ENCODE measurements around the gene AMPD1. TPM values are rescaled to one million over a fixed set of nuclear protein-coding genes. Genes with fewer than 3 reads are reported as not detected.

AMPD1 gene
- total RNA-seq, 1 donor from 2014 or later = not detected

GRCh38 chr1:114701931-114702330 is 6.6 kb upstream of the AMPD1 start:
- DNase-seq (ENCODE audit: low spot score in 2 of 2) (no peak), FAIRE-seq (no peak)

GRCh38 chr1:114700036-114700600 is 4.8 kb upstream of the AMPD1 start:
- no peak for FAIRE-seq
- no peak for DNase-seq (ENCODE audit: low spot score in 2 of 2)

DNA sequence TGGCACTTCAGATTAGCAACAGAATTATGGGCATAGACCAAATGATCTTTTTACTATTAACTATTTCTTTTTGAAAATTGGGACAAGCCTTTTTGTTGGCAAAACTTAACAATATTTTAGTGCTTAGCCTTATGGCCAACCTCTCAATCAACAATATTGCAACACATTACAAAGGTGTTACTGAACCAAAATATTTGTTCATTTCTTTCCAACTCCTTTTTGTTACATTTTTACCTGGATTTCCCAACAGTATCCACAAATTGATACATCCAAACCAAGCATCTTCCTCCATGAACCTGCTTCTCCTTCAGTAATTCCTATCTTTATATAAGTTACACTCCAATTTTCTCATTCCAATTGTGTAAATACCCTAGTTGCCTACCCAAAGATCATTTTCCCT is 1.5 kb upstream of the AMPD1 start:
- no peak for FAIRE-seq
- DNase-seq (ENCODE audit: low spot score in 2 of 2) = no peak

DNA sequence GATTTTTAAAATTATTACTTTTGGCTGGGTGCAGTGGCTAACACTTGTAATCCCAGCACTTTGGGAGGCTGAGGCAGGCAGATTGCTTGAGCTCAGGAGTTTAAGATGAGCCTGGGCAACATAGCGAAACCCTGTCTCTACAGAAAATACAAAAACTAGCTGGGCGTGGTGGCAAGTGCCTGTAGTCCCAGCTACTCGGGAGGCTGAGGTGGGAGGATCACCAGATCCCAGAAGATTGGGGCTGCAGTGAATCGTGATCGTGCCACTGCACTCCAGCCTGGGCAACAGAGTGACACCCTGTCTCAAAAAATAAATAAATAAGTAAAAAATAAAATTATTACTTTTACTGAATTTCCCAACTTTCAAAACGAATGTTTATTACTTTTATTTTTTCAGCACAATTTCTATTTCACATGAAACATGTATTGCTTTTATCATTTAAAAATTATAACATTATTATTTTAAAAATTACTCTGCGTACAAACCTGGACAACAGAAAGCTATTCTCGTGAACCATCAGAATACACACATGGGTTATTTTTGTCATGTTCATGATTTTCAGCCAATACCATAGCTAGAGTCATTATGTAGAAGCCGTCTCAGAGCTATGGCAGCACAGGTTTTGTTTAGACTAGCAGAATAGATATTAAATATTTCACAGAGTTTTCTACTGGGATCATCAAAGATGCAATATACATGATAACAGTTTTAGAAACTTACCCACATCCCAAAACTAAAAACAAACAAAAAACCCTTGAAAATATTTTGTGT is 621 bp downstream of the AMPD1 start:
- DNase-seq (ENCODE audit: low spot score in 2 of 2) (no peak), FAIRE-seq (no peak)

DNA sequence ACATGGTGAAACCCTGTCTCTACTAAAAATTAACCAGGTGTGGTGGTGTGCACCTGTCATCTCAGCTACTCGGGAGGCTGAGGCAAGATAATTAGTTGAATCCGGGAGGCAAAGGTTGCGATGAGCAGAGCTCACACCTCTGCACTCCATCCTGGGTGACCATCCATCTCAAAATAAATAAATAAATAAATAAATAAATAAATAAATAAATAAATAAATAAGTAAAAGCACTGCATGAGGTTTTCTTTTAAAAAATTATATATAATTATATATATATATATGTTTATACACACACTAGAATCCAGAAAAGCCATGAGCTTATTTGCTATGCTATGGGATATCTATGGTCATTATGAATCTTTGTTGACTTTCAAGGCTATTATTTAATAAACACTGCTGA is 2.4 kb downstream of the AMPD1 start:
- DNase-seq (ENCODE audit: low spot score in 2 of 2) (no peak), FAIRE-seq (no peak)

GRCh38 chr1:114691061-114691460 is 4.3 kb downstream of the AMPD1 start:
- no peak for DNase-seq (ENCODE audit: low spot score in 2 of 2)
- FAIRE-seq = no peak

GRCh38 chr1:114690148-114690547 is 5.2 kb downstream of the AMPD1 start:
- DNase-seq (ENCODE audit: low spot score in 2 of 2) (no peak), FAIRE-seq (no peak)

DNA sequence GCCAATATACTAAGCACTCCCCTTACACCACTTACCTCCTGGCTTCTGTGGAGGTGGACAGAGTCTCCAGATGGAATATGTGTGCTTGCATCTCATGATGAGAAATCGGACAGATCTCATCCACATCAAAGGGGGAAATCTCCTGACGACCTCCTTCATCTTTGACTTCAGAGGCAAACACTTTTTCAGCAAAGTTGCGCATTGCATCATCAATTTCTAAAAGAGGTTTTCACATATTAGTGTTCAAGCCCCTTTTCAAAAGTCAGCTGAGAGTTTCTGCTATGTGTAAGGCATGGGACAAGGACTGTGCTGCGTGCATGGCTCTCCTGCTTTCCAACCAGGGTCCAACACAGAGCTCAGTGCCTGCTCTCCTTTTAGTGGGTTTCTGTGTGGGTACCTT is 6.8 kb downstream of the AMPD1 start:
- no peak for FAIRE-seq
- no peak for DNase-seq (ENCODE audit: low spot score in 2 of 2)

- DNase-seq (ENCODE audit: low spot score in 2 of 2) (no peak), FAIRE-seq (no peak)
These were observed 9.5 kb downstream of the AMPD1 start for GRCh38 chr1:114685851-114686250.

- DNase-seq (ENCODE audit: low spot score in 2 of 2) (no peak), FAIRE-seq (no peak)
These were observed 17.7 kb downstream of the AMPD1 start for GRCh38 chr1:114677691-114678090.

DNA sequence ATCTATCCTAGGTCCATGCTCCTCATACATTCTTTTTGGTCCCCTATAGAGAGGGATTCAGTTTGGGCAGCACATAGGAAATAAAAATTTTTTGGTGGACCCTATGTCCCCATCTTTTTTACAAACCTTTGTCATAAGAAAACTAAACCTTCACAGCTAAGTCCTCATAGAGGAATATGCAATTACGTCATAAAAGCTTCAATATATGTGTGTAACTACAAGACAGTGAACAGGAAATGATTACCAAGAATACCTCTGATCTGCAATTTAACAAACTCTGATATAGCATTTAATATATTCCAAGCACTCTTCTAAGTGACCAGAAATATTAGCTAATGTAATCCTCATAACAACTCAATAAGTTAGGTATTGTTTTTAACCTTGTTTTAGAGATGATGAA is 19.2 kb downstream of the AMPD1 start:
- FAIRE-seq = no peak
- DNase-seq (ENCODE audit: low spot score in 2 of 2) = no peak

DNA sequence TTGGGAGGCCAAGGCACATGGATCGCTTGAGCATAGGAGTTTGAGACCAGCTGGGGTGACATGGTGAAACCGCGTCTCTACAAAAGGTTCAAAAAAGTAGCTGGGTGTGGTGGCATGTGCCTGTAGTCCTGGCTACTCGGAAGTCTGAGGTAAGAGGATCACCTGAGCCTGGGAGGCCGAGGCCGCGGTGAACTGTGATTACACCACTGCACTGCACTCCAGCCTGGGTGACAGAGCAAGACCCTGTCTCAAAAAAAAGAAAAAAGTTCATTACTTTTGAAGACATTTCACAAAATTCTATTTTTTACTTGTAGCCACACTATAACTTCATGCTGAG is 23.4 kb downstream of the AMPD1 start:
- no peak for FAIRE-seq

DNA sequence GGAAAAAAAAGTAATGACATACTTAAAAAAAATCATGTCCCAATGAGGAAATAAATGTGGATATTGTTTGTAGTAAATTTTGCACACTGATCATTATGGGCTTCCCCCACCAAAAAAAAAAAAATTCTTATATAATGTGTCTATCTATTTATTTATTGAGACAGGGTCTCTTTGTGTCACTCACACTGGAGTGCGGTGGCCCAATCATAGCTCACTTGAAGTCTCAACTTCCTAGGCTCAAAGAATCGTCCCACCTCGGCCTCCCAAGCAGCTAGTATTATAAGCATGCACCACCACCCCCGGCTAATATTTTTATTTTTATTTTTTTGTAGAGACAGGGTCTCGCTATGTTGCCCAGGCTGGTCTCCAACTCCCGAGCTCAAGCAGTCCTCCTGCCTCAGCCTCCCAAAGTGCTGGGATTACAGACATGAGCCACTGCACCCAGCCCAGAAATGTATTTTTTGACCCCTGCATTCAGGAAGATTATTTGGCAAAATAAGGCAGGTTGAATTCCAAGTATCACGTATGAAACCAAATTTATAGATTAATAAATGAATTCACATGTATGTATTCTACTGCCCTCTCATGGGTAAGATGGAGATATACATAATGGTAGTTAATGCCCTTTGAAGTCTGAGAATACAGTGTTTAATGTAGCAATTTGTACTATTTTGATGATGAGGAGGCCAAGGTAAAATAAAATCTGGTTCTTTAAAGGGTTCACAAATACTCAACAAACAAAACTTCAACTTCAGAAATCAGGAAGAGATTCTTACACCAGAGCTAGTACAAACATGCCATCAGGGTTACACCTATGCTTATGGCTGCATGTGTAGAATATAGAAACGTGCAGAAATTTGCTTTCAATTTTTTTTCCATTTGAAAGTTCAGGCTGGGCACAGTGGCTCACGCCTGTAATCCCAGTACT is 24.1 kb downstream of the AMPD1 start:
- DNase-seq (ENCODE audit: low spot score in 2 of 2) (peak; percentile 25 to 26), FAIRE-seq (no peak)

More for the DNA sequence above, 23.4 kb downstream of the AMPD1 start:
- no peak for DNase-seq (ENCODE audit: low spot score in 2 of 2)

GRCh38 chr1:114670083-114671010 is 25.0 kb downstream of the AMPD1 start:
- FAIRE-seq (no peak), DNase-seq (ENCODE audit: low spot score in 2 of 2) (peak; percentile 81 to 94)

GRCh38 chr1:114669562-114670082 is 25.7 kb downstream of the AMPD1 start, which contains the start of gene DENND2C:
TSS of gene DENND2C (minus strand) at chr1:114670049. CDS start at chr1:114625984, 44,065 bp downstream.
- FAIRE-seq = no peak
- no peak for DNase-seq (ENCODE audit: low spot score in 2 of 2)

DNA sequence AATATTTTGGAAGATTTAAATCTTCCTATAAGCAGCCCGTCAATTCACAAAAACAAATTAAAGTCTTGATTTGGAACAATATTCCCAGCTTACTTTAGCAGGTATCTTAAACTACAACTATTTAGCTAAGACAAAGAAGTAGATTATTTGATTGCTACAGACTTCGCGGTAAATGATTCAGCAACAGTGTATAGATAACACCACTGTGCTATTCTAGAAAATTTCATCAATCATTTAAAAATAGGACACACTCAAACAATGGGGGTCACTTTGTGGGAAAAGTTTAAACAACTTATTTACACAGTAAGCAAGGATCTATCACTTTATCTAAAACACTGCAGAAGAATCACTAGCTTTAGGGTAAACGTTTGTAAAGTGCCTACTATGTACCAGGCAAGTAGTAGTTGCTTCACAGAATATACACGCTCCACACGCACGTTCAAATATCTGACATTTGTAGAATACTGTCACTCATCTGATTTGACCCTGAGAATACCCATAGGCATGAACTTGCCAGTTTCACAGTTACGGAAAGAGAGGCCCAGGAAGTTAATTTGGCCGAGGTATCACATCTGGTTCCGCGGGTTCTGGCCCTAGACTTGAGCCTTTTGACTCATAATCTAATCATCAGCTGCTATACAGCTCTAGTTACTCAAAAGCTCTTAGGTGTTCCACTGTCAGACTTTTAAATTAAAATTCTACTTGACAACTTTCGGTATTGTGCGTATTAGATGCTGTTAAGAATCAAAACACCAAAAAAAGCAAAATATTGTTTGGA is 26.4 kb downstream of the AMPD1 start:
- DNase-seq (ENCODE audit: low spot score in 2 of 2) (no peak), FAIRE-seq (no peak)

DNA sequence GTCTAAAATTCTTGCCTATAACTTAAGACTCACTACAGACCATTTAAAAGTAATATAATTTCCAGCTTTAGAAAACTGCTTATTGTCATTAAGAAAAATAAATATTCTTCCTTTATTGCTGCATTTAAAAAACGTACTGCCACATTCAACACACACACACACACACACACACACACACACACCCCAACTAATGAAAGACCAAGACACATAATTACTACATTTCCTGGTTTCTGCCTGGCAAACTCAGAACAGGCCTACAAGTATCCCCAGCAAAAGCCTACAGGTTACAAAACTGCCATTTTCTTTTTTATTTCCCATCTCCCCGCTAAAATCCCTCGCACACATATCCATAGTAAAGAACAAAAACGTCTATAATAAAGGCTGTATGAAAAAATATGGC is 27.0 kb downstream of the AMPD1 start:
- no peak for DNase-seq (ENCODE audit: low spot score in 2 of 2)
- no peak for FAIRE-seq

DNA sequence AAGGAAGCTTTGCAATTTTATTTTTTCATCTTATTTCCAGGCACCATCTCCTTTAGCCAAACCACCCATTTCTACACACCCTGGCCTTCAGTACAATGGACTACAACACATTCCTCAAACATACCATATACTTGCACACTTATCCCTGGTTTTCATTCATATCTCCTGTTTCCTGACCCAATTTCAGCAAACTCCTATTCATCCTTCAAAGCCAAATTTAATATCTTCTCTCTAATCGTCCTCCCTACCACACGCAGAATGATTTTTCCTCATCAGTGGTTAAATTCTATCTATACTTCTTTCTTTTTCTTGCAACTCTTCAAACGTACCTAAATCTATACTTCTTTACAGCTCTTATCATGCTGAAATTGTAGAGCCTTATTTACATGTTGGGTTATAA is 28.4 kb downstream of the AMPD1 start:
- FAIRE-seq (no peak), DNase-seq (ENCODE audit: low spot score in 2 of 2) (no peak)

DNA sequence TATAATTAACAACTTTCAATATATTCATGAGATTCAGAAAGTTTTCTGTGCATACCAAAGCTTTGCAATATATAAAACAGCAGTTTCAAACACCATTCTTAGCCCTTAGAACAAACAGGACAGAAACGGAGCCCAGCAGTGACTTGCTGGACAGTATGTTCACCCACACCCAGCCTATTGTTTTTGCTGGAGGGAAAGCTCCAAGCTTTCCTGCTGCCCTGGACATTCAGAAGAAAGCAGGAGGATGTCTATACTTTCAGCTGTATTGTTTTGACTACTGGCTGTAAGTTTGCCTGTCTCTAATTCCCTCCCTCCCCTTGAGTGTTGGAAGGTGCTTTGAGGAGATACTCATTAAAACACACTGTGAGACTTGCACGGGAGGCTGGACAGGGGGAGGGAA is 35.1 kb downstream of the AMPD1 start:
- no peak for DNase-seq (ENCODE audit: low spot score in 2 of 2)
- FAIRE-seq = no peak

Data from frontal cortex (tissue), 4 donors.